HG02588 (cell line): Measurements from ENCODE around the gene PAK5.

Source experiments
- ATAC-seq: cut with Tn5 transposase; IDR thresholded peaks from one replicate; pipeline ENCODE4 v1.9.1; 2021; ENCODE audit warnings: mild to moderate bottlenecking, moderate library complexity; ENCODE audit not compliant: unreplicated experiment

PAK5 gene

GRCh38 chr20:9838378-9839295, at the start of gene PAK5:
Gene PAK5, minus strand, starts transcription at chr20:9839076. Its CDS starts 194,748 bp downstream, at chr20:9644328.
- ATAC-seq = no peak

- no peak for ATAC-seq
Measured at GRCh38 chr20:9887706-9888105, 48.8 kb upstream of the PAK5 start.

GRCh38 chr20:9886227-9886626, 47.4 kb upstream of the PAK5 start:
- no peak for ATAC-seq

- ATAC-seq = no peak
Measured at GRCh38 chr20:9884666-9885065, 45.8 kb upstream of the PAK5 start.

GRCh38 chr20:9884061-9884460, 45.2 kb upstream of the PAK5 start:
- ATAC-seq = no peak

GRCh38 chr20:9877932-9878495, 39.1 kb upstream of the PAK5 start:
- ATAC-seq = no peak

- no peak for ATAC-seq
Measured at GRCh38 chr20:9867196-9867980, 28.5 kb upstream of the PAK5 start.

GRCh38 chr20:9852566-9852965, 13.7 kb upstream of the PAK5 start:
- no peak for ATAC-seq

GRCh38 chr20:9839626-9840025, 750 bp upstream of the PAK5 start:
- no peak for ATAC-seq

- ATAC-seq = no peak
Measured at GRCh38 chr20:9838035-9838377, 870 bp downstream of the PAK5 start.

- ATAC-seq = no peak
Measured at GRCh38 chr20:9837634-9838033, 1.2 kb downstream of the PAK5 start.

GRCh38 chr20:9835302-9835701, 3.6 kb downstream of the PAK5 start:
- ATAC-seq = no peak

- ATAC-seq = no peak
Measured at GRCh38 chr20:9831032-9831431, 7.8 kb downstream of the PAK5 start.

GRCh38 chr20:9829835-9830234, 9.0 kb downstream of the PAK5 start:
- ATAC-seq = no peak

GRCh38 chr20:9817654-9818053, 21.2 kb downstream of the PAK5 start:
- no peak for ATAC-seq

- no peak for ATAC-seq
Measured at GRCh38 chr20:9815632-9816031, 23.2 kb downstream of the PAK5 start.

GRCh38 chr20:9810738-9811137, 28.1 kb downstream of the PAK5 start:
- no peak for ATAC-seq

- ATAC-seq = no peak
Measured at GRCh38 chr20:9809271-9809670, 29.6 kb downstream of the PAK5 start.

- no peak for ATAC-seq
Measured at GRCh38 chr20:9808166-9808565, 30.7 kb downstream of the PAK5 start.

- ATAC-seq = no peak
Measured at GRCh38 chr20:9807136-9807535, 31.7 kb downstream of the PAK5 start.

GRCh38 chr20:9800421-9800820, 38.5 kb downstream of the PAK5 start:
- ATAC-seq = no peak

GRCh38 chr20:9794831-9795230, 44.0 kb downstream of the PAK5 start:
- no peak for ATAC-seq
